ENCODE results near the gene LFNG. TPM values are rescaled to one million over a fixed set of nuclear protein-coding genes. Genes with fewer than 3 reads are reported as not detected.
"Not testable (repeated sequence)": the region's sequence is repeated elsewhere in the genome, so short reads cannot be mapped to it uniquely, and the experiment has no call there.

Gene LFNG
- total and polyA plus RNA-seq, 9 donors, result 0.86 to 8.2 (median 3.3) TPM

DNA sequence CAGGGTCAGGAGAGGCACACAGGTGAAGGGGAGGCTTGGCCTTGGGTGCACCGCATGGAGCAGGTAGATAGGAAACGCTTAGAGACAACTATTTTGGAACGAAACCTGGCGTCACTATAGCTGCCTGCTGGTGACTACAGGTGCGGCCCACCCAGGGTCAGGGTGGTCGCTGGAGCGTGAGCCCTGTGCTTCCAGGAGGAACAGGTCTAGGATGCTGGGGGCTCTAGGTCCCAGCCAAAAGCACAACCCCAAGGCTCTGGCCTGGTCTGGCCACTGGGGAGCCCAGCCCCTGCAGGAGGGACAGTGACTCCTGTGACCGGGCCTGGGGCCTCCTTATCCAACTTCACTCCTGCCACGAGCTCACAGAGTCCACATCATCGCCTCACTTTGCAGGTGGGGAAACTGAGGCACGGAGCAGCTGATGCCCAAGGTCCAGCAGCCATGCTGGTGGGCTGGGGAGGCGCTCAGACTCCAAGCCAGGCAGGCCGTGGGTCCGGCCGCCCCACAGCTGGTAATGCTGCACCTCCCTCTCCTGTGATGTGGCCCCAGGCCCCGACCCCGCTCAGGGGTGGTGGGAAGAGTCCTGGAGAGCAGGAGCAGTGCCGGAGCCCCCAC, 9.0 kb downstream of the LFNG start:
- 79 to 83% (median 81%) methylated on average over 18 of the region's 18 CpGs for WGBS, 3 donors
- H3K36me3 ChIP-seq, result no peaks in the 10 kb centered on the region
- H3K4me3 ChIP-seq, result no peak overlapping the region
- no peak for DNase-seq
- no peak overlapping the region for H3K27ac ChIP-seq
- intact Hi-C loops (cut with DNase I), result no loop called here
- no peak for TF ChIP-seq POLR2A (IDR thresholded peaks at IDR 0.05)
- TF ChIP-seq, protein P1, sequence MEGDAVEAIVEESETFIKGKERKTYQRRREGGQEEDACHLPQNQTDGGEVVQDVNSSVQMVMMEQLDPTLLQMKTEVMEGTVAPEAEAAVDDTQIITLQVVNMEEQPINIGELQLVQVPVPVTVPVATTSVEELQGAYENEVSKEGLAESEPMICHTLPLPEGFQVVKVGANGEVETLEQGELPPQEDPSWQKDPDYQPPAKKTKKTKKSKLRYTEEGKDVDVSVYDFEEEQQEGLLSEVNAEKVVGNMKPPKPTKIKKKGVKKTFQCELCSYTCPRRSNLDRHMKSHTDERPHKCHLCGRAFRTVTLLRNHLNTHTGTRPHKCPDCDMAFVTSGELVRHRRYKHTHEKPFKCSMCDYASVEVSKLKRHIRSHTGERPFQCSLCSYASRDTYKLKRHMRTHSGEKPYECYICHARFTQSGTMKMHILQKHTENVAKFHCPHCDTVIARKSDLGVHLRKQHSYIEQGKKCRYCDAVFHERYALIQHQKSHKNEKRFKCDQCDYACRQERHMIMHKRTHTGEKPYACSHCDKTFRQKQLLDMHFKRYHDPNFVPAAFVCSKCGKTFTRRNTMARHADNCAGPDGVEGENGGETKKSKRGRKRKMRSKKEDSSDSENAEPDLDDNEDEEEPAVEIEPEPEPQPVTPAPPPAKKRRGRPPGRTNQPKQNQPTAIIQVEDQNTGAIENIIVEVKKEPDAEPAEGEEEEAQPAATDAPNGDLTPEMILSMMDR (IDR thresholded peaks at IDR 0.05), result no peak
- TF ChIP-seq EP300 (IDR thresholded peaks at IDR 0.05), result no peak
- peaks cover 4% of the 10 kb centered on the region for H3K4me1 ChIP-seq (ENCODE audit: insufficient read depth)
- no peaks in the 10 kb centered on the region for H3K9me3 ChIP-seq
- no peaks in the 10 kb centered on the region for H3K27me3 ChIP-seq

DNA sequence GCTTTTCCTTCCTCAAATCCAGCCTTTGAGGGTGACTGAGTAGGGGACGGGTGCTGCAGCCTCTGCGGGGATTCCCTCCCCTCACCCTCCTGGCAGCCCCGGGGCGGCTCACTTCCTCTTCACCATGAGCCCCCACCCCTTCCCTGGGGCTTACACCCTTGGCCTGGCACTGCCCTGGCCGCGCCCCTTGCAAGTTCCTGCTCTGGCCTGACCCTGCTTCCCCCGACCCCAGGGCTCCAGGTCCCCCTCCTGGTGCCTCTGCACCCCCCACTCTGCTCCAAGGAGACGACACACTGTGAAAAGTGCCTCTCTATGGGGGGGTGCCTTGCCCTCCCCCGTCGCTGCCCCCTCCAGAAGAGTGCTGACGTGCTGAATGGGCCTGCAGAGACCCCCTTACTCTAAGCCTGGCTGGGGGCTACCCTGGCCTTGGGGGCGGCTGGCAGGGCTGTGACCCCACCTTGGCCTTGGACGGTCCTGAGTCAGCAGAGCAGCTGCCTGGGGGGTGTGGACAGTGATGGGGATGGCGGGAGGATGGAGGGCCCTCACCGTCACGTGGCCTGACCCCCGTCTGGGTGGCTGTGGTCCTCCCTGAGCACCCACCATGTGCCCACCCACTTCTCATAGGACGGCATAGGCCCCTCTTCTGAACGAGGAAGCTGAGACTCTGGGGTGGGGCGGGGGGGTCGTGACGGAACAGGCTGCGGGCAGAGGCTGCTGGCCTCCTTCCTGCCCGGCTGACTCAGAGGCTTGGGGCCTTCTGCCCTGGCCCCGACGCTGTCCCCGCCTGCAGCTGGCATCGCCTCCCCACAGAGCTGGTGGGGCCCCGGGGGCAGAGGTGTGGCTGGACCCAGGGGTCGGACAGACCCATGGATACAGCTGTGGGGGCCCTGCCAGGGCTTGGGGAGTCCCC, 9.8 kb downstream of the LFNG start:
- no peaks in the 10 kb centered on the region for H3K4me1 ChIP-seq (ENCODE audit: insufficient read depth)
- no peaks in the 10 kb centered on the region for H3K27me3 ChIP-seq
- H3K4me3 ChIP-seq, result no peak overlapping the region

DNA sequence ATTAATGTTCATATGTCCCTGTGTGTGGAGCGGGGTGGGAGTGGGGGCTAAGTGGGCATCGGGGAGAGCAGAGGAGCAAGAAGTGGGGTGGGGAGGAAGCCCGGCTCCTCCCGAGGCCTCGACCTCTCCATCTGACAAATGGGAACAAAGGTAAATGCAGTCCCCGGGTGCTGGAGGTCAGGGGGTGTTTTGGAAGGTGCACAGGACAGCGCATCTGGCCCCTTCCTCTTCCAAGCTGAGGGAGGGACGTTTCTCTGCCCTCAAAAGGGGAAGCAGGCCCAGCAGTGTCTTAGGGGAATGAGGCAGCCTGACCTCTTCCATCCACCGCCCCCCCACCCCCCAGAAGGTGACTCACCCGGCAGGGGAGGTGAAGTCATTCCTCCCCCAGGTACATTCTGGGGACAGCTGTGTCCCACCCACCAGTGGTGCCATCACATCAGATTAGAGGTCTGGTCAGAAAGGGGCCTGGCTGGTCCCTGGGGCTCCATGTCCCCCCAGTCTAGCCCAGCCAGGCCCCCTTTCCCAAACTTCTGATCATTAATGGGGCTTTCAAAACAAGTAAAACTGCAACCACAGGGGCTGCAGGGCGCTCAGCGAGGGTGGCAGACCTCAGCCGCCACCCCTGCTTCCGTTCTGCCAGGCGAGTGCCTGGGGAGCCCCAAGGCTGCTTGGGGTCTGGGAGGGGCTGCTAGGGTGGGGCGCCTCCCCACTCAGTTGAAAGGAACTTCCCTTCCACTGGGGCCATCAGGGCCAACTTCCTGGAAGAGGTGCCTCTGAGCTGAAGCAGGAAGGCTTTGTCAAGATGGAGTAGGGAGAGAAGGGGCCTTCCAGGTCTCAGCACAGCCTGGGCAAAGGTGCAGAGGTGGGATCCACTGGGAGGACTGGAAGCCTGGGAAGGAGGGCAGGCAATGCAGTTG, 10.8 kb downstream of the LFNG start:
- 73 to 81% (median 80%) methylated on average over 16 of the region's 16 CpGs for WGBS, 3 donors

More for the DNA sequence above, 9.8 kb downstream of the LFNG start:
- no peak for DNase-seq
- intact Hi-C loops (cut with DNase I), result no loop called here
- TF ChIP-seq, protein P1 (IDR thresholded peaks at IDR 0.05), result no peak
- TF ChIP-seq POLR2A (IDR thresholded peaks at IDR 0.05), result no peak
- TF ChIP-seq EP300 (IDR thresholded peaks at IDR 0.05), result no peak
- no peak overlapping the region for H3K27ac ChIP-seq
- no peaks in the 10 kb centered on the region for H3K36me3 ChIP-seq
- H3K9me3 ChIP-seq, result no peaks in the 10 kb centered on the region
- WGBS, 3 donors, result 59 to 61% (median 60%) methylated on average over 26 to 30 of the region's 30 CpGs

GRCh38 chr7:2530994-2531795, 11.6 kb downstream of the LFNG start:
- H3K27ac ChIP-seq; H3K27me3 ChIP-seq; H3K36me3 ChIP-seq; H3K9me3 ChIP-seq; DNase-seq; H3K4me3 ChIP-seq; H3K4me1 ChIP-seq (ENCODE audit: insufficient read depth); intact Hi-C loops (cut with DNase I): not testable (repeated sequence)
- WGBS, 3 donors, result 34 to 60% (median 38%) methylated on average over 19 to 43 of the region's 43 CpGs

More for the DNA sequence above, 10.8 kb downstream of the LFNG start:
- no peak overlapping the region for H3K4me3 ChIP-seq
- no peaks in the 10 kb centered on the region for H3K9me3 ChIP-seq
- intact Hi-C loops (cut with DNase I), result no loop called here
- no peak overlapping the region for H3K27ac ChIP-seq
- H3K27me3 ChIP-seq, result no peaks in the 10 kb centered on the region
- DNase-seq, result no peak
- H3K36me3 ChIP-seq, result no peaks in the 10 kb centered on the region
- no peak for TF ChIP-seq EP300 (IDR thresholded peaks at IDR 0.05)
- no peaks in the 10 kb centered on the region for H3K4me1 ChIP-seq (ENCODE audit: insufficient read depth)

- H3K4me3 ChIP-seq; H3K4me1 ChIP-seq (ENCODE audit: insufficient read depth); H3K27me3 ChIP-seq; H3K36me3 ChIP-seq; H3K9me3 ChIP-seq; DNase-seq; H3K27ac ChIP-seq; intact Hi-C loops (cut with DNase I): not testable (repeated sequence)
- 19 to 50% (median 27%) methylated on average over 1 to 17 of the region's 17 CpGs for WGBS, 3 donors
These were observed 12.2 kb downstream of the LFNG start for GRCh38 chr7:2531796-2532110.

DNA sequence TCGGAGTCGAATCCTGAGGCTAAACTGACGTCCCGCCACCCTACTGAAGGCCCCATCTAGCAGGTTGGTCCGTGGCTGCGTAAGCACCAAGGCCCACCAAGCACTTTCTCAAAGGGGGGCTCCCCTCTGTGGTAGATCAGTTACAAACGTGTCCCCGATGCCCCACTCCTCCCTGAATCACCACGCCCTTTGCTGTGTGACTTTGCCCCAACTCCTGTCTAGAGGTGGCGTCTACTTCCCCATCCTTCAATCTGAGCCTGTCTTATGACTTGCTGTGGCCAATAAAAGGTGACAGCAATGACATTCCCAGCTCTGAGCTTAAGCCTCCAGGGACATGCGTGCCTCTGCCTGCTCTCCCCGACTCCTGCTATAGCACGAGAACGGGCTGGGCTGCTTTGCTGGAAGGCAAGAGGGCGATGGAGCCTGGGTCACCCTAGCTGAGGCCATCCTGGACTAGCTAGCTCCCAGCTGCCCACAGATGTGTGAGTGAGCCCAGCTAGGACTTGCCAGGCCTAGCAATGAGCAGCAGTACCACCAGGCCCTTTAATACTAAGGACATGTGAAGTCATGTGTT, 12.7 kb downstream of the LFNG start:
- H3K9me3 ChIP-seq; H3K27ac ChIP-seq; DNase-seq; H3K4me3 ChIP-seq; H3K4me1 ChIP-seq (ENCODE audit: insufficient read depth); intact Hi-C loops (cut with DNase I); H3K36me3 ChIP-seq; H3K27me3 ChIP-seq: not testable (repeated sequence)
- WGBS, 3 donors, result 87 to 94% (median 89%) methylated on average over 8 to 15 of the region's 15 CpGs

DNA sequence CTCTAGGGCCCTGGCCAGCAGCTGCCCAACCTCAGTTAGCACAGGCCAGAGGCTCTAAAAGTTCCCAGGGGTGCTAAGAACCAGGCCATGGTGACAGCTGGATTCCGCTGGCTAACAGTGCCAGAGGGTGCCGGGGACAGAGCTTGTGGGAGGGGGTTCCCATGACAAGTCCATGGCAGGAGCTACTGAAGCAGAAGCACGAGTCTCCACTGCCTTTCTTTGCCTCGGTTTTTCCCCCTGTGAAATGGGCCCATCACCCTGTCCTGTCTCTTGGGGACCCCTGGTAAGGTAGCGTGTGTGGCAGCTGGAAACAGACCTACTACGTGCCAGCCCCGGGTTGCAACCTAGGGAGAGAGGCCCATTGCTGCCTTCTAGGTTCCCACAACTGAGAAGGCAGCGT, 13.2 kb downstream of the LFNG start:
- H3K36me3 ChIP-seq; DNase-seq; H3K4me3 ChIP-seq; intact Hi-C loops (cut with DNase I); H3K27ac ChIP-seq; H3K27me3 ChIP-seq; H3K4me1 ChIP-seq (ENCODE audit: insufficient read depth); H3K9me3 ChIP-seq: not testable (repeated sequence)
- WGBS, 3 donors, result 90 to 94% (median 92%) methylated on average over 4 to 7 of the region's 8 CpGs

DNA sequence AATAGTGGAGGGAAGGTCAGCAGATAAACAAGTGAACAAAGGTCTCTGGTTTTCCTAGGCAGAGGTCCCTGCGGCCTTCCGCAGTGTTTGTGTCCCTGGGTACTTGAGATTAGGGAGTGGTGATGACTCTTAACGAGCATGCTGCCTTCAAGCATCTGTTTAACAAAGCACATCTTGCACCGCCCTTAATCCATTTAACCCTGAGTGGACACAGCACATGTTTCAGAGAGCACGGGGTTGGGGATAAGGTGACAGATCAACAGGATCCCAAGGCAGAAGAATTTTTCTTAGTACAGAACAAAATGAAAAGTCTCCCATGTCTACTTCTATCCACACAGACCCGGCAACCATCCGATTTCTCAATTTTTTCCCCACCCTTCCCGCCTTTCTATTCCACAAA, 14.0 kb downstream of the LFNG start:
- H3K27ac ChIP-seq; H3K9me3 ChIP-seq; H3K4me1 ChIP-seq (ENCODE audit: insufficient read depth); H3K27me3 ChIP-seq; intact Hi-C loops (cut with DNase I); DNase-seq; H3K4me3 ChIP-seq; H3K36me3 ChIP-seq: not testable (repeated sequence)
- 65 to 81% (median 77%) methylated on average over 4 to 5 of the region's 8 CpGs for WGBS, 3 donors
